Pancreas (tissue), 10 donors: ENCODE measurements around the gene SREBF2. TPM values are rescaled to one million over a fixed set of nuclear protein-coding genes. Genes with fewer than 3 reads are reported as not detected.

Experiments
- ATAC-seq, 4 donors: fragments of 200-7000 bp; cut with Tn5 transposase; one replicate each; pipeline versions ENCODE4 v1.8.0 to v1.9.1; 2020; ENCODE audit warnings: mild to moderate bottlenecking in 4 of 4, moderate library complexity in 4 of 4
- DNase-seq, 6 donors: peaks; one replicate each; pipeline ENCODE4 v3.0.0-alpha.2; 2020
- FAIRE-seq: peaks from 2 replicates; lab custom pipeline; 2012; peaks lifted over from hg19 to GRCh38; lab: Jason Lieb, UNC
- H3K27ac ChIP-seq, 4 donors: fragments of 200-600 bp; sonication (generic); 1 replicate in 3 of 4; 2 replicates in 1 of 4; pipeline versions ENCODE4 v1.5.0 to v1.8.0; 2020
- H3K27me3 ChIP-seq, 4 donors: fragments of 200-600 bp; one replicate each; pipeline ENCODE4 v1.8.0; 2021
- H3K36me3 ChIP-seq, 3 donors: fragments of 200-600 bp; sonication (generic) in 1 of 3; one replicate each; pipeline versions ENCODE4 v1.5.0 to v1.8.0; 2020 to 2021
- H3K4me1 ChIP-seq, 3 donors: fragments of 200-600 bp; one replicate each; pipeline ENCODE4 v1.8.0; 2021
- H3K4me3 ChIP-seq, 4 donors: fragments of 200-600 bp; sonication (generic) in 2 of 4; one replicate each; pipeline versions ENCODE4 v1.5.0 to v1.8.0; 2020 to 2021
- H3K9me3 ChIP-seq, 4 donors: fragments of 200-600 bp; one replicate each; pipeline ENCODE4 v1.8.0; 2021
- WGBS, 2 donors: extraction: QIAGEN DNeasy Blood & Tissue Kit; methylation state at CpG; one replicate each; pipeline ENCODE4 v1.1.7; 2013; 5-methylcytosine and 5-hydroxymethylcytosine counted together
- intact Hi-C, 3 donors: fragments of 100-400 bp; cut with DNase I; formaldehyde crosslinking; loops; one replicate each; pipeline versions ENCODE4 v1.11.1 to v1.14.2; 2022
- polyA plus RNA-seq, 2 donors: library from polyadenylated mRNA; stranded (reverse); fragments of 200-250 nt; gene quantifications; one replicate each; pipeline ENCODE4 v1.2.3, GENCODE V29; 2013
- total RNA-seq, 6 donors: library from RNA; stranded (reverse); fragmentation: NEBNext Ultra II Directional in 4 of 6; extraction: Animal tissue kit (Norgen Biotek cat#: 25700) in 4 of 6; gene quantifications; one replicate each; pipeline versions ENCODE4 v1.2.1 to v1.2.4, GENCODE V29; 2021 to 2023
- TF ChIP-seq, protein P1 (sequence below), 4 donors: fragments of 200-600 bp; sonication (generic) in 3 of 4; IDR thresholded peaks; one replicate each; pipeline versions ENCODE4 v1.5.0 to v1.8.0; 2021; ENCODE audit warnings: antibody characterized with exemption in 4 of 4
- donor health status: healthy with polysubstance abuse.
- donor health status: DM: no; HTN: no; CAD: no; lungs with moderate emphysema.
- donor health status: DM: no; HTN: no; CAD: no.
- donor health status: control.
- donor health status: control.
- donor health status: Bipolar disorder and iron deficiency.
- donor health status: DM: yes; HTN: yes; CAD: no.
- donor health status: DM: no; HTN: no; CAD: no.
- donor health status: DM: no; HTN: no; CAD: no.
- donor health status: DM: yes; HTN: yes; CAD: no.

SREBF2 gene
- total and polyA plus RNA-seq, 8 donors, result 28.2 to 44.8 (median 34.6) TPM

- no peaks in the 10 kb centered on the region for H3K27me3 ChIP-seq
- no peak overlapping the region for H3K4me3 ChIP-seq
- H3K9me3 ChIP-seq, result no peaks in the 10 kb centered on the region
- no peak for DNase-seq
- intact Hi-C loops, result no loop called here
- H3K36me3 ChIP-seq, result no peaks in the 10 kb centered on the region
- WGBS, 2 donors, result 93 to 98% methylated on average over 4 of the region's 4 CpGs
- H3K27ac ChIP-seq, result no peak overlapping the region
- ATAC-seq, result no peak
- no peaks in the 10 kb centered on the region for H3K4me1 ChIP-seq
- TF ChIP-seq, protein P1, sequence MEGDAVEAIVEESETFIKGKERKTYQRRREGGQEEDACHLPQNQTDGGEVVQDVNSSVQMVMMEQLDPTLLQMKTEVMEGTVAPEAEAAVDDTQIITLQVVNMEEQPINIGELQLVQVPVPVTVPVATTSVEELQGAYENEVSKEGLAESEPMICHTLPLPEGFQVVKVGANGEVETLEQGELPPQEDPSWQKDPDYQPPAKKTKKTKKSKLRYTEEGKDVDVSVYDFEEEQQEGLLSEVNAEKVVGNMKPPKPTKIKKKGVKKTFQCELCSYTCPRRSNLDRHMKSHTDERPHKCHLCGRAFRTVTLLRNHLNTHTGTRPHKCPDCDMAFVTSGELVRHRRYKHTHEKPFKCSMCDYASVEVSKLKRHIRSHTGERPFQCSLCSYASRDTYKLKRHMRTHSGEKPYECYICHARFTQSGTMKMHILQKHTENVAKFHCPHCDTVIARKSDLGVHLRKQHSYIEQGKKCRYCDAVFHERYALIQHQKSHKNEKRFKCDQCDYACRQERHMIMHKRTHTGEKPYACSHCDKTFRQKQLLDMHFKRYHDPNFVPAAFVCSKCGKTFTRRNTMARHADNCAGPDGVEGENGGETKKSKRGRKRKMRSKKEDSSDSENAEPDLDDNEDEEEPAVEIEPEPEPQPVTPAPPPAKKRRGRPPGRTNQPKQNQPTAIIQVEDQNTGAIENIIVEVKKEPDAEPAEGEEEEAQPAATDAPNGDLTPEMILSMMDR (IDR thresholded peaks at IDR 0.05), result no peak
- FAIRE-seq, result no peak
These were observed 13.6 kb upstream of the SREBF2 start for GRCh38 chr22:41819257-41819656.

GRCh38 chr22:41820447-41820846 lies 12.5 kb upstream of the SREBF2 start:
- Histone ChIP-seq H3K36me3 (no peaks in the 10 kb centered on the region), H3K4me3 (no peak overlapping the region), H3K27me3 (no peaks in the 10 kb centered on the region), H3K9me3 (no peaks in the 10 kb centered on the region), H3K4me1 (no peaks in the 10 kb centered on the region), H3K27ac (no peak overlapping the region)
- no peak for DNase-seq
- intact Hi-C loops, result loop anchor here in 1 of 3 donors (10.0 kb wide), 1 partner anchor 124 kb away; the partner anchor contains the start of gene CENPM
- TF ChIP-seq, protein P1 (IDR thresholded peaks at IDR 0.05), result no peak
- FAIRE-seq, result no peak
- no peak for ATAC-seq
- 85 to 89% methylated on average over 5 of the region's 5 CpGs for WGBS, 2 donors

DNA sequence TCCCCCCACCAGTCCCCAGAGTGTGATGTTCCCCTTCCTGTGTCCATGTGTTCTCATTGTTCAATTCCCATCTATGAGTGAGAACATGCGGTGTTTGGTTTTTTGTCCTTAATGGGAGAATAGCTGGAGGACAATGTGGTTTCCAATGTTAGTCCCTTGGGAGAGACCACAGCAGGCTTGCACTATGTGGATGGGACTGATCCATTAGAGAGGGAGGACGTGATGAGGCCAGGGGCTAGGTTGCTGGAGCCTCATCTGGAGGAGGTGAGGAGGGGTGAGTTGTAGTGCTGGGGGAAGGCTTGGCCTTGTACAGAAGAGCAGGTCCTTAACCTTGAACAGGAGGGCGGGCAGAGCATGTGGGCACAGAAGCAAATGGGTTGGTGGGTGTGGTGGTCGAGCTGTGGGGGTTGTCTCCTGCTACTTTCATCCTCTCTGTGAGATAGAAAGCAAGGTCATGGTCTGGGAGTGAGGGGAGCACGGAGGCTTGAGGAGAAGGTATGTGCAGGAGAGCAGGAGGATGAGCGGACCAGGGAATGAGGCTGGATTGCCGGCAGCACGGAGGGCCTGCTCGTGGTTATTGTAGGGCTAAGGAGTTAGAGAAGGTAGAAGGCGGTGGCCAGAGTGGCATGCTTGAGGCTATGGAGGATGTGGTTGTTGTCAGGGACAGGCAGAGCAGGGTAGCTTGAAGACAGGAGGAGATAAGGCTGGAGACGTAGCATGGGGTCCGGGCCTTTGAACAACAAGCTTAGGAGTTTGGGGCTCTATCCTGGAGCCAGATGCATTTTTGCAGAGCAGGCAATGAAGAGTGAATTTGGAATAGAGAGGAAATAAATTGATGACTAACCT lies 11.2 kb upstream of the SREBF2 start:
- Histone ChIP-seq H3K27me3 (no peaks in the 10 kb centered on the region), H3K4me1 (peaks cover 7 to 9% (median 9%) of the 10 kb centered on the region in 3 donors), H3K36me3 (no peaks in the 10 kb centered on the region), H3K4me3 (no peak overlapping the region), H3K9me3 (no peaks in the 10 kb centered on the region), H3K27ac (no peak overlapping the region)
- DNase-seq (no peak), ATAC-seq (no peak), FAIRE-seq (no peak)
- intact Hi-C loops, result loop anchor here in 1 of 3 donors (10.0 kb wide), 1 partner anchor 123 kb away; the partner anchor contains the start of gene CENPM
- TF ChIP-seq, protein P1 (IDR thresholded peaks at IDR 0.05), result no peak
- 83% methylated on average over 12 of the region's 12 CpGs for WGBS, 2 donors

DNA sequence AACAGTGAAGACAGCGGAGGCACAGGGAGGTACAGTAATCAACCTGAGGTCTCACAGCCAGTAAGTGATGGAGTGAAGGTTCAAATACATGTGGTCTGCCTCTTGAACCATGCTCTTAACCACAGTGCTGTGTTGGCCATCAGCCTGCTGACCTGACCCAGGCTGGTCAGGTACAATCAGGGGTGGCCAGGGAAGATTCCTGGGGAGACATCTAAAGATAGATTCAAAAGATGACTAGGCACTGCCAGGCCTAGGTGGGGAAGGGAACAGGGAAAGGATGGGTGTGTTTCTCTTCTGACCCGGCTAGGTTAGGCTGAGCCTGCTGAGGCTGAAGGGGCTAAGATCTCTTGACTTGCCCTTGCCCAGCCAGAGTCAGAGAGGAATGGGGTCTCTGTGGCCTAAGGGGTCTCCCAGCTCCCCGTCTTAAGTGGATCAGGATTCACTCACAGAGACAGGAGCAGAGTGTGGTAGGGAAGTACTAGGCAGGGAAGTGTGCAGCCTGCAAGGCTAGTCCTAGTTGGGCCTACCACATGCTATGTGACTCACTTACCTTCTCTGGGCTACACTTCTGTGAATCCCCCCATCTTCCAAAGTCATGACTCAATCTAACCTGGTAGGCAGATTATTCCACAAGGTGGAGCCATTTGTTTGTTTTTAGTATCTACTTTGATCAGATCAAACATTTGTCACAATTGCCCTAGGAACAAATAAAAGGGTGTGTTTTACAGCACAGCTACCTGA lies 10.4 kb upstream of the SREBF2 start:
- ATAC-seq (peak; percentile 47 to 72 (median 66)), FAIRE-seq (no peak), DNase-seq (no peak)
- Histone ChIP-seq H3K9me3 (no peaks in the 10 kb centered on the region), H3K4me1 (peaks cover 7 to 13% (median 9%) of the 10 kb centered on the region in 3 donors), H3K36me3 (no peaks in the 10 kb centered on the region), H3K27me3 (no peaks in the 10 kb centered on the region), H3K4me3 (no peak overlapping the region), H3K27ac (no peak overlapping the region)
- TF ChIP-seq, protein P1 (IDR thresholded peaks at IDR 0.05), result peak in 2 of 4 donors; percentile 18 to 35
- WGBS, 2 donors, result 83 to 89% methylated on average over 3 of the region's 3 CpGs
- intact Hi-C loops, result loop anchor here in 1 of 3 donors (10.0 kb wide), 1 partner anchor 122 kb away; the partner anchor contains the start of gene CENPM
